Measurements from ENCODE around the gene BAG3. TPM values are rescaled to one million over a fixed set of nuclear protein-coding genes. Genes with fewer than 3 reads are reported as not detected.
A peak's percentile ranks its signal among the peaks of the same experiment; 100 is the strongest.

BAG3 gene
- total RNA-seq = 10 to 100 TPM; 13.4 to 14.3 TPM

DNA sequence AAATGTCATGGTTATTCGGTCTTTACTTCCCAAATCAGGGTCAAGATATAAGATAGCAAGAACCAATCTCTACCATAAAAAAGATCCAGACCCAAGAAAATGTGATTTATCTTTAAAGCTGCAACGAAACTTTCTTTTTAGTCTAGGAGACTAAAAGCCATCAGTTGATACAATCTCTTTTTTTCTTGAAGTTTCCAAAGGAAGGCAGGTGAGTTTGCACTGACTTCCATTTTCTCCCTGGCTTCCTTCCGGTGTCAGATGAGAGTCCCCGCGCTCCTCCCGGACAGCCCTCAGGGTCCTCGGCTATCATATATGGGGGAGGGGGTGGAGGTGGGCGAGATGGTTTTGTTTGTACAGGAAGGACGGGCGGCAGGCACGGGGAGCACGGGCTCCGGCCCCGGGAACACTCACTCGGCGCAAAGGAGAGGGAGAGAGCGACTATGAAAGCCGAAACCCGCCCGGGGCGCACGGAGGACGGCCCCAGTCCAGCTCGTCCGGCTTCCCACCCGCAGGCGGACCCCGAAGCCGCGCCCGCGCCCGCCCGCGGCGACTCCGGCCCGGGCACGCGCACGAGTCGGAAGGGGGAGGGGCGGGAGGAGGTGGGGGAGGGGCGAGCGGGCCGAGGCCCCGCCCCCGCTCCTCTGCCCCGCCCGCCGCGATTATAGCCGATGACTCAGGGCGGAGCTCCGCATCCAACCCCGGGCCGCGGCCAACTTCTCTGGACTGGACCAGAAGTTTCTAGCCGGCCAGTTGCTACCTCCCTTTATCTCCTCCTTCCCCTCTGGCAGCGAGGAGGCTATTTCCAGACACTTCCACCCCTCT is at the start of gene BAG3:
TSS of gene BAG3 (plus strand) at position 689 of the 822 bp plus-strand sequence. CDS start 296 bp downstream, outside the sequence.
- ATAC-seq = peak; percentile 83
- intact Hi-C loops (cut with micrococcal nuclease) = loop anchor here (5.0 kb wide), 1 partner anchor 54 kb away; the partner anchor contains the start of gene TIAL1
- H3K4me3 Mint-ChIP-seq = peak within 1 kb of the TSS; percentile 95
- H3K36me3 Mint-ChIP-seq (ENCODE audit: low read depth) = peaks cover 13% of the 10 kb centered on the region
- H3K4me1 Mint-ChIP-seq (ENCODE audit: low read depth) = peaks cover 37% of the 10 kb centered on the region
- TF ChIP-seq, protein P1, sequence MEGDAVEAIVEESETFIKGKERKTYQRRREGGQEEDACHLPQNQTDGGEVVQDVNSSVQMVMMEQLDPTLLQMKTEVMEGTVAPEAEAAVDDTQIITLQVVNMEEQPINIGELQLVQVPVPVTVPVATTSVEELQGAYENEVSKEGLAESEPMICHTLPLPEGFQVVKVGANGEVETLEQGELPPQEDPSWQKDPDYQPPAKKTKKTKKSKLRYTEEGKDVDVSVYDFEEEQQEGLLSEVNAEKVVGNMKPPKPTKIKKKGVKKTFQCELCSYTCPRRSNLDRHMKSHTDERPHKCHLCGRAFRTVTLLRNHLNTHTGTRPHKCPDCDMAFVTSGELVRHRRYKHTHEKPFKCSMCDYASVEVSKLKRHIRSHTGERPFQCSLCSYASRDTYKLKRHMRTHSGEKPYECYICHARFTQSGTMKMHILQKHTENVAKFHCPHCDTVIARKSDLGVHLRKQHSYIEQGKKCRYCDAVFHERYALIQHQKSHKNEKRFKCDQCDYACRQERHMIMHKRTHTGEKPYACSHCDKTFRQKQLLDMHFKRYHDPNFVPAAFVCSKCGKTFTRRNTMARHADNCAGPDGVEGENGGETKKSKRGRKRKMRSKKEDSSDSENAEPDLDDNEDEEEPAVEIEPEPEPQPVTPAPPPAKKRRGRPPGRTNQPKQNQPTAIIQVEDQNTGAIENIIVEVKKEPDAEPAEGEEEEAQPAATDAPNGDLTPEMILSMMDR (IDR thresholded peaks at IDR 0.05) = no peak
- DNase-seq = peak; percentile 85
- ChIA-PET CTCF (interaction anchor here (0.6 to 1.7 kb wide), 4 partner anchors 8 to 68 kb away, joined by 3 to 4 read pairs (median 4); no protein-coding TSS in a partner anchor), POLR2A (interaction anchor here (1.0 to 1.6 kb wide), 4 partner anchors 24 to 222 kb away, joined by 3 to 9 read pairs (median 3); partner anchors contain the start of gene MCMBP)
- H3K9me3 Mint-ChIP-seq = peaks cover 2% of the 10 kb centered on the region
- peak within 1 kb of the TSS; percentile 98 for H3K27ac Mint-ChIP-seq
- H3K27me3 Mint-ChIP-seq = no peaks in the 10 kb centered on the region

DNA sequence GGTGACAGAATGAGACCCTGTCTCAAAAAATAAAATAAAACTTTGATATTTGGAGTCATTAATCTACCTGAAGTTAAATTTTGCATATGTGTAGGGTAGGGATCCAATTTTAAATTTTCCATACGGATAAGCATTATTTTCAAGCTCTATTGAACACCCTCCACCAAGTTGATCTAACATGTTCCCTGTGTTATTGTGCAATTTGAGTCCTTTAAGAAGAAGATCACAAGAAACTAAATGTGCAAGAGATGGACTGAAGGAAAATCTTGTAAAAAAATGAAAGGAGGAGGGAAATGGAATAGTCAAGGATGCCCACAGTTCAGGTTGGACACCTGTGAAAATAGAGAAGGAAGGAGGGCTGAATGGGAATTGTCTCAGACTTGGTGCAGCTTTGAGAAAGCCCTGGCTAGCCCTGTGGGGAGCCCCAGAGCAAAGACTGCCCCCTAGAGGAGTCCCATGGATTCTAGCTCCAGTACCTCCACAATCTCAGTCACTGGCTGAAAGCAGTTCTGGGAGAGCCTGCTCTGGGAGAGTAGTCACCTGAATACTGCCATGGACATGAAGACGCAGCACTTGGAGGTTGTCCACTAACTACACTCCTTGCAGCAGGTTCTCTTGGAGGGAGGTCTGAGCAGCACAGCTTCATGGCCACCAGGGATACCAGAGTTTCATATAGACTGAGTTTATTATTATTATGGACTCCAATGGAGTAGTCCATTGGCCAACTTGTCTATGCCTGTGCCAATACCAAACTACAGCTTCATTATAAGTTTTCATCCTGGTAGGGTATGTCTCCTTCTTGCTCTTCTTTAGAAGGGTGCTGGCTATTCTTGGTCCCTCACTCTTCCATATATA is 48.7 kb upstream of the BAG3 start:
- Mint-ChIP-seq H3K27me3 (no peaks in the 10 kb centered on the region), H3K36me3 (ENCODE audit: low read depth) (peaks cover 25% of the 10 kb centered on the region), H3K9me3 (no peaks in the 10 kb centered on the region), H3K4me3 (no peak overlapping the region), H3K4me1 (ENCODE audit: low read depth) (peaks cover 18% of the 10 kb centered on the region), H3K27ac (no peak overlapping the region)
- TF ChIP-seq, protein P1 (IDR thresholded peaks at IDR 0.05) = peak; percentile 67
- ChIA-PET POLR2A (interaction anchor here (0.5 kb wide), 1 partner anchor 17 kb away, joined by 3 read pairs; no protein-coding TSS in a partner anchor), CTCF (interaction anchor here (0.6 to 1.6 kb wide), 12 partner anchors 10 to 257 kb away, joined by 3 to 8 read pairs (median 4); no protein-coding TSS in a partner anchor)
- ATAC-seq = peak; percentile 91
- DNase-seq = peak; percentile 65
- intact Hi-C loops (cut with micrococcal nuclease) = no loop called here

DNA sequence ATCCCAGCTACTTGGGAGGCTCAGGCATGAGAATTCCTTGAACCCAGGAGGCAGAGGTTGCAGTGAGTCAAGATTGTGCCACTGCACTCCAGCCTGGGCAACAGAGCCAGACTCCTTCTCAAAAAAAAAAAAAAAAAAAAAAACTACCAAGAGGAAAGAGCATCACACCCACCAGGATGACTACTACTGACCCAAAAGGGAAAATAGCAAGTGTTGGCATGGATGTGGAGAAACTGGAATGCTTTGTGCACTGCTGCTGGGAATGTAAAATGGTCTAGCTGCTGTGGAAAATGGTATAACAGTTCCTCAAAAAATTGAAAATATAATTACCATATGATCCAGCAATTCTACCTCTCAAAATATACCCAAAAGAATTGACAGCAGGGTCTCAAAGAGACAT is 46.7 kb upstream of the BAG3 start:
- ATAC-seq (no peak), DNase-seq (no peak)
- TF ChIP-seq, protein P1 (IDR thresholded peaks at IDR 0.05) = no peak
- Mint-ChIP-seq H3K27me3 (no peaks in the 10 kb centered on the region), H3K4me3 (no peak overlapping the region), H3K9me3 (no peaks in the 10 kb centered on the region), H3K27ac (no peak overlapping the region), H3K4me1 (ENCODE audit: low read depth) (peaks cover 7% of the 10 kb centered on the region), H3K36me3 (ENCODE audit: low read depth) (peaks cover 10% of the 10 kb centered on the region)
- ChIA-PET POLR2A (interaction anchor here (0.9 to 1.0 kb wide), 2 partner anchors 23 to 269 kb away, joined by 3 read pairs; no protein-coding TSS in a partner anchor), CTCF (no interaction called here)
- intact Hi-C loops (cut with micrococcal nuclease) = no loop called here

DNA sequence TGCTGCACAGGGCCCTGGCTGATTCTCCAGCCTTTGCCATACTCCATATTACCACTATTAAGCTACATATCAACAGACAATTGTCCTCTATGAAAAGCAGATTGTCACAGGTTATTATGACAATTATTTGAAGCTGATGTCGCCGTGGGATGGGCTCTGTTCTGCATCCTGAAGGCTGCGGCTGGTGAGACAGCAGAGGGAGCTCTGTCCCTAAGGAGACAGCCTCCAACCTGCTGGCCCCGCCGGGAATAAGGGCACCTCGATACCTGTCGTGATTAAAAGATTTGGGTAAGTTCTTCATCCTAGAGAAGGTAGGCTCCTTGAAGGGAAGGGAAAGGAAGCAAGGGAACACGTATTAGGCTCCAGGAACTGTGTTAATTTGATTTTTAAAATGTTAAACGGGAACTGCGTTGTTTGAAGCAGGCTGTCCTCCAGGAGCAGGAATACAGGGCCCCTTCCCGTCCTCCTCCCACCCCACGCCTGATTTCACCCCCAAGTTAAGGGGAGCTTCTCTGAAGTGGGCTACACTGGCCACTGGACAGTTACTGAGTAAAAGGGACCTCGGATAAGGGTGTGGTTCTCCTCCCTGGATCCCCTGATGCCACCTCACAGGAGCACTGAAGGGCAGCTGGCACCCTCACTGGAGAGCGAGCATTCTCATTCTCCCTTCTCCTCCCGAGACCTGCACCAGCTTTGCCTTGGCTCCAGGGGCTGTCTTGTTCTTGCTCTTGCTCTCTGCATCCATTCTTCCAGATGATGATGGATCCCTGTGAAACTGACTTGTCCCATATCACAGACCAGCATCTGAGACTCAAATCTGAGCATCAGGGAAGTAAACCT is 42.6 kb upstream of the BAG3 start:
- peak; percentile 36 for DNase-seq
- ATAC-seq = no peak
- Mint-ChIP-seq H3K27me3 (peaks cover 1% of the 10 kb centered on the region), H3K4me3 (no peak overlapping the region), H3K36me3 (ENCODE audit: low read depth) (no peaks in the 10 kb centered on the region), H3K9me3 (peaks cover 2% of the 10 kb centered on the region), H3K4me1 (ENCODE audit: low read depth) (no peaks in the 10 kb centered on the region), H3K27ac (no peak overlapping the region)
- TF ChIP-seq, protein P1 (IDR thresholded peaks at IDR 0.05) = peak; percentile 17
- ChIA-PET POLR2A (interaction anchor here (1.3 kb wide), 1 partner anchor 43 kb away, joined by 3 read pairs; the partner anchor contains the start of gene BAG3), CTCF (interaction anchor here (0.8 to 2.6 kb wide), 6 partner anchors 9 to 163 kb away, joined by 3 to 11 read pairs (median 3); no protein-coding TSS in a partner anchor)
- intact Hi-C loops (cut with micrococcal nuclease) = no loop called here
